Activated naive CD8-positive, alpha-beta T cell treated with anti-CD3 and anti-CD28 coated beads for 36 hours (primary cell): ENCODE measurements around the gene PCNX4. TPM values are rescaled to one million over a fixed set of nuclear protein-coding genes. Genes with fewer than 3 reads are reported as not detected.

Experiments used
- DNase-seq: peaks from one replicate; pipeline ENCODE4 v3.0.0; 2021
- H3K27ac Mint-ChIP-seq: one replicate; pipeline ENCODE4 v1.8.0; 2022; ENCODE audit warnings: mild to moderate bottlenecking, moderate library complexity, mixed read lengths
- H3K27me3 Mint-ChIP-seq: one replicate; pipeline ENCODE4 v1.8.0; 2022; ENCODE audit warnings: mild to moderate bottlenecking, mixed read lengths
- H3K36me3 Mint-ChIP-seq: one replicate; pipeline ENCODE4 v1.8.0; 2021; ENCODE audit warnings: mild to moderate bottlenecking, mixed read lengths
- H3K4me1 Mint-ChIP-seq: one replicate; pipeline ENCODE4 v1.8.0; 2021; ENCODE audit warnings: mixed read lengths
- H3K4me3 Mint-ChIP-seq: one replicate; pipeline ENCODE4 v1.8.0; 2022; ENCODE audit warnings: mild to moderate bottlenecking, moderate library complexity, mixed read lengths
- H3K9me3 Mint-ChIP-seq: one replicate; pipeline ENCODE4 v1.8.0; 2022; ENCODE audit warnings: mixed read lengths
- total RNA-seq, 2 experiments: library from RNA; stranded (reverse); gene quantifications; one replicate each; pipeline ENCODE4 v1.2.3, GENCODE V29; 2021

Gene PCNX4
- total RNA-seq, 2 experiments from 2014 or later, result 28.3 to 30.9 TPM

DNA sequence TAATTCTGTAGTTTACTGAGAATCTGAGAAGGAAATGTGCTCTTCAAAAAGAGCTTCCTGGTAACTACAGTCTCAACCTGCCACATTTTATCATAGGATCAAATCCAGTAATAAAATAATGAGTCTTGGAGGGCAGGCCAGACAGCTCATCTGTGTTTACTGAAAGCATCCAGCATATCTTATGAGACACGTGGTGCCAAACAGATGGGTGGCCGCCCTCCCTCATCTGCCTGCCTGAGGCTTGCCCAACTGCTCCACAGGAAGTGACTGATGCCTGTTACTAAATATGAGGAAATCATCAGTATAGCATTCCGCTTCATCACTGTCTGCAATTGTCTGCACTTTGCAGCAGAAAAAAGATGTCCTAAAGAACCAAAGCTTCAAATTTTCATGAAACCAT is 60.0 kb downstream of the PCNX4 start:
- Mint-ChIP-seq H3K27ac (peak overlapping the region; percentile 81), H3K27me3 (no peaks in the 10 kb centered on the region), H3K4me3 (no peak overlapping the region), H3K4me1 (peaks cover 37% of the 10 kb centered on the region), H3K36me3 (peaks cover 62% of the 10 kb centered on the region), H3K9me3 (no peaks in the 10 kb centered on the region)
- peak; percentile 54 for DNase-seq

DNA sequence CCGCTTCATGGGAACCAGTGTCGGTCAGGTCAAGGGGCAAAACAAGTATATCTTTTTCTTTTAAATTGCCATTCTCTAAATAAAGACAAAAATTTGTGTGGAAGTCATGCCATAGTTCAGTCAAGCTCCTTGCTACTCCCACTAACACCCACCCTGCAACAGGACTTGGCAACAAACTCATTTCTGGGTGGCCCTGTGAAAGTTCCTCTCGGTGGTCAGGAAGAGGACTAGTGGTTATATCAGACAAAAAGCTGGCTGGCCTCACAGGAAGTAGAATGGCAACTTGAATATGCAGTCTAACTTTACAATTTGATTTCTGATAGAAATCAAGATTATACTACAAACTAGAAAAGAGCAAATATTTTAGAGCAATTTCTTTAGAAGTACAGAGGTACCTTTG is 62.3 kb downstream of the PCNX4 start:
- Mint-ChIP-seq H3K27ac (peak overlapping the region; percentile 79), H3K36me3 (peaks cover 63% of the 10 kb centered on the region), H3K4me1 (peaks cover 55% of the 10 kb centered on the region), H3K27me3 (no peaks in the 10 kb centered on the region), H3K9me3 (no peaks in the 10 kb centered on the region), H3K4me3 (no peak overlapping the region)
- no peak for DNase-seq

DNA sequence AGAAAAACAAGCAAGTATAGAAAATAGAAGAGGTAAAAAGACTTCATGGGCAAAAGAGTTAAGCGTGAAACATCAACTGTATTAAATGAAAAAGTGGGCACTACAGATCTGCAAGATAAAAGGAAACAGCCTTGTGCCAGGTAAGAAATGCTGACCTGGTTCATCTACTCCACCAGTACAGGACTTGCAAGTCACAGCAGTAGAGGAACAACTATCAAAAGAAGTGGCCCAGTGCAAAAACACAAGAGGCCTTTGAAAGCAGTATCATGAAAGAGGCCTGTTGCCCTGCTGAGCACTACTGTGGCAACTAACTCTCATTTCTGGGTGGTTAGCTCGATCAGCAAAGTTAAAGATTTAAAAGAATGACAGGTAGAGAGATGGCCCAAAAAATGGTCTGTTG is 62.9 kb downstream of the PCNX4 start:
- Mint-ChIP-seq H3K4me3 (no peak overlapping the region), H3K27me3 (no peaks in the 10 kb centered on the region), H3K36me3 (peaks cover 64% of the 10 kb centered on the region), H3K4me1 (peaks cover 62% of the 10 kb centered on the region), H3K9me3 (no peaks in the 10 kb centered on the region), H3K27ac (peak overlapping the region; percentile 79)
- no peak for DNase-seq

DNA sequence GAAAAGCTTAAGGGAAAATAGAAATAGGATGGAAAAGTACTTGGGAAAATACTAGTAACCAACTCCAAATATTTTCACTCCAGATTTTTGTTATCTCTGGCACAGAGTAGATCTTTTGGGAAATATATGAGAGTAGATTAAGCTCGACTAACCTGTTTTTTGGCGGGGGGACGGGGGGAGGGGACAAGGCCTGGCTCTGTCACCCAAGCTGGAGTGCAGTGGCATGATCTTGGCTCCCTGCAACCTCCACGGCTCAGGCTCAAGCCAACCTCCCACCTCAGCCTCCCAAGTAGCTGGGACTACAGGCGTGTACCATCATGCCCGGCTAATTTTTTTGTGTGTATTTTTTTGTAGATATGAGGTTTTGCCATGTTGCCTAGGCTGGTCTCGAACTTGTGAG is 68.7 kb downstream of the PCNX4 start:
- Mint-ChIP-seq H3K27me3 (no peaks in the 10 kb centered on the region), H3K4me3 (no peak overlapping the region), H3K36me3 (peaks cover 45% of the 10 kb centered on the region), H3K27ac (no peak overlapping the region), H3K9me3 (no peaks in the 10 kb centered on the region), H3K4me1 (peaks cover 56% of the 10 kb centered on the region)
- no peak for DNase-seq

DNA sequence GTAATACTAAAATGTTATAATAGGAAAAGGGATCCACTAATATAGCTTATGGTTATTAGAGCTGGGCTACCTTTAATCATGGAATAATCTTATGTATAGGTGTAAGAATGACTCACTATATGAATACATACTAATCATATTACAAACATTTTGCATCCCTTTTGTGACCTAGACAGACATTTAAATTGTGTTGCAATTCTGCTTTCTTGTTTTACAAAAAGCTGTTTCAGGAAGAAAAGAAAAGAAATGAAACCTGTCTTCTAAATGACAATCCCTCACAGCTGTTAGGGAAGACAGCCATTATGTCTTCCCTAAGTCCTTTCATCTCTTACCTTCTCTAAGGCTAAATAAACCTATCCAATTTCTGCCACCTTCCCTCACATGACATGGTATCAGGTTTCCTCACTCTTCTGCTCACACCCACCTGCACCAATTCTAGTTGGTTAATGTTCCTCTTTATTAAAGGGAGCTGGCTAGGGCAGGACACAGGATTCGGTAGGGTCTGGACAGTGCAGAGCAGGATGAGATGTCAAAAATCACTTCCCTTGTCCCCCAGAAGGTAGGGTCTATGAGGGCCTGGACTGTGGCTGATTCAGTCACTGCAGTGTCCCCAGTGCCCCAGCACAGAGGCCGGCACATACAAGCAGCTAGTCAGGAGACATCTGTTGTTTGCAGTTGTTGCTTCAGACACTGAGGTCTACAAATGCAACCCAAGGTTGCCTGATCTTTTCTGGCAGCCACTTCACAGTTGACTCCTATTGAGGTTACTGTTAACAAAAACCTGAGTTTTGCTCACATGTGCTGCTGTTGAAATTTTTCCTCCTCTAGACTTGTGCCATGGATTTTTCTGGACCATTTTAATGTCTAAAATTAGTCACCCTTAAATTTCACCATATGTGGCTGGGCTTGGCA is 69.7 kb downstream of the PCNX4 start:
- Mint-ChIP-seq H3K27ac (peak overlapping the region; percentile 43), H3K4me3 (no peak overlapping the region), H3K27me3 (no peaks in the 10 kb centered on the region), H3K4me1 (peaks cover 59% of the 10 kb centered on the region), H3K9me3 (no peaks in the 10 kb centered on the region), H3K36me3 (peaks cover 39% of the 10 kb centered on the region)
- no peak for DNase-seq

DNA sequence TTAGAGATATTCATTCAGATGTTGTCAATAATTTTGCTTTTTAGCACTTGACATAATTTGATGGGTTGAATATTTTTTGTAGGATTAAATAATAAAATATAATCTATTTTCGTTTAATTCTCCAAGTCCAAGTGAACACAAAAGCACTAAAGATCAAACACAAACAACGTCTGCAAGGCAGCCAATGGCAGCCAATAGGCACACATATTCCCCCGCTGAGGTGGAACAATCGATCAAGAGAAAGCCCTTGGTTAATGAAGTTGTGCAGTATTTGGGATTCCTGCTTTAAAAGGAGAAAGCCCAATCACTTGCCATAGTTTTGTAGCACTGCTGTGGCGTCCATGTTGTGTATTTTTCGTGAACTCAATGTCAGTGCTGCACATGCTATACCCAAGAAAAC is 72.0 kb downstream of the PCNX4 start:
- peaks cover 47% of the 10 kb centered on the region for H3K4me1 Mint-ChIP-seq
- peaks cover 32% of the 10 kb centered on the region for H3K36me3 Mint-ChIP-seq
- H3K4me3 Mint-ChIP-seq, result peak overlapping the region; percentile 97
- no peak for DNase-seq
- no peaks in the 10 kb centered on the region for H3K27me3 Mint-ChIP-seq
- no peaks in the 10 kb centered on the region for H3K9me3 Mint-ChIP-seq
- no peak overlapping the region for H3K27ac Mint-ChIP-seq

DNA sequence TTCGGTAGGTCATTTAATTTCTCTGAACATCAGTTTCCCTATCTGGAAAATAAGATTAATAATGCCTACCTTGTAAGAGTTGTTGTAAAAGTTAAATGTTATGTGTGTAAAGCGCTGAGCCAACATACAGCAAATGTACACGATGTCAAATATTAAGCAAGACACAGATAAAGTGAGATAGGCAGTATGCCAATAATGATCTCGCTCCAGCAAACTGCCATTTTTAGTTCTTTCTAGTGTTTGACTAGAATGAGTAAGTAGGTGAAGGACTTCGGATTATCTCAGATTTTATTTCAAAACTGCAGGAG is 72.6 kb downstream of the PCNX4 start:
- H3K27me3 Mint-ChIP-seq, result no peaks in the 10 kb centered on the region
- DNase-seq, result no peak
- H3K4me1 Mint-ChIP-seq, result peaks cover 40% of the 10 kb centered on the region
- H3K36me3 Mint-ChIP-seq, result peaks cover 29% of the 10 kb centered on the region
- no peaks in the 10 kb centered on the region for H3K9me3 Mint-ChIP-seq
- peak overlapping the region; percentile 99 for H3K27ac Mint-ChIP-seq
- peak overlapping the region; percentile 97 for H3K4me3 Mint-ChIP-seq

DNA sequence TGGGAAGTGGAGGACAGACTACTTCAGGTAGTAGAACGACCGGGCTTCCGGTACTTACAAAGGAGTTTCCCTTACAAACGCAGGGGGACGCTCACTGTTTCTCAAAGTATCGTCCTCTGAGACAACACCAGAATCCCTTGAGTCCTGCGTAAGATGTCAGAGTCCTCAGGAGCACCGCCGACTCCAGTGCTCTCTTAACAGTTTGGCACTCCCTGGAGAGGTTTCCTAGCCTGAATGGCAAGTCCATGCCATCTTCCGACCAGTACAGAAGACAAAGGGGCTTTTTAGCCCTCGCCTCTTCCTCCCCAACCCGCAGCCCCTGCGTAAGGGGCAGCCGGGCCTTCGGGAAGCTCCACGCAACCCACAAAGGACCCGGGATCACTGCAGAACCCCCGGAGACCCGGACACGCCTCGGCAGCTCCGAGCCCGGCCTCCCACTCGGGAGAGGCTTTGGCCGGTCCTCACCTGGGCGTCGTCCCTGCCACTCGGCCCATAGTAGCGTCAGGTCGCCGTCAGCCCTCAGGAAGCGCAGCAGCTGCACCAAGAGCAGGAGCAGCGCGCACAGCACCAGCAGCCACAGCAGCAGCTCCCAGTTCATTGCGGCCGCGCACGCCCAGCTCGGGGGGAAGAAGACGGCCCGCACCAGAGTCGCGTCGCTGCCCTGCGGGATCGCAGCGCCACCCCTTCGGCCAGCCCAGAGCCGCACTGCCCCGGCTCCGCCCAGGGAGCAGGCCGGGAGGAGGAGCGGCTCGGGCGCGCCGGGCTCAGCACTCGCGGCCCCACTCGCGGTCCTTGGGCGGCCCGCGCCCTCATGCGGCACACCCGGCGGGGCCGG is 73.2 kb downstream of the PCNX4 start, which contains the start of gene DHRS7:
Gene DHRS7, minus strand, starts transcription at position 687 of the 835 bp plus-strand sequence. Its CDS starts 89 bp downstream, at position 598.
- Mint-ChIP-seq H3K27ac (peak within 1 kb of the TSS; percentile 99), H3K4me1 (peaks cover 36% of the 10 kb centered on the region), H3K27me3 (no peaks in the 10 kb centered on the region), H3K36me3 (peaks cover 24% of the 10 kb centered on the region), H3K9me3 (no peaks in the 10 kb centered on the region), H3K4me3 (peak within 1 kb of the TSS; percentile 97)
- peak; percentile 81 for DNase-seq

DNA sequence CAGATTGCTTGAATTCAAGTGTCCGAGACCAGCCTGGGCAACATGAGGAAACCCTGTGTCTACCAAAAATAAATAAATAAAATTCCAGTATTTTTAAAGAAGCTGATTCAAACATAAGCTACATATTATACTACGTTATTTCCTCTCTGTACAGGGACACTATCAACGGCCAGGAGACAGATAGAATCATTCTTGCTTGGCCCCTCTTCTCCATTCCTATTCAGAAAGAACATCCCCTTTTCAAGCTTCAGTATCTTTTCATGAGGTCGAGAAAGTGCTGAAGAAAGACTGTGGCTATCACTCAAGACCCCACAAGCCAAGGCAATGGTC is 73.8 kb downstream of the PCNX4 start:
- H3K9me3 Mint-ChIP-seq, result no peaks in the 10 kb centered on the region
- H3K27me3 Mint-ChIP-seq, result no peaks in the 10 kb centered on the region
- DNase-seq, result no peak
- peaks cover 36% of the 10 kb centered on the region for H3K4me1 Mint-ChIP-seq
- H3K27ac Mint-ChIP-seq, result peak overlapping the region; percentile 91
- peak overlapping the region; percentile 97 for H3K4me3 Mint-ChIP-seq
- peaks cover 23% of the 10 kb centered on the region for H3K36me3 Mint-ChIP-seq

DNA sequence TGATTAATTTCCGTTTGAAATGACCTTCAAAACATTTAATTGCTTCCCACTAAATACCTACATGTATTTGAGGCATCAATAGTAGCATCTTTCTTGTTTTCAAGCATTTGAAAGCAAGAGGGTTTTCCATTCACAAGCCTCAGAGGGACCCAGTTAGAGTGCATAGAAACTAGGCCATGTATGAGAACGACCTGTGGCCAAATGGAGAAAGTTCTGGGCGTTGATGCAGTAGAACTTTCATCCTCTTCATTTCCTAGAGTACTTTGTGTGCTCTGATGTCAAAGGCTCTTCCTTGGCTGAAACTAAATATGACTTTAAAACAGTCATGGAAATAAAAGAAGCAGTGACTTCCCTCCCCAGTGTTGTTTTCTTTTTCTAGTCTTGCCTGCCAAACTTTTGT is 74.4 kb downstream of the PCNX4 start:
- Mint-ChIP-seq H3K27ac (peak overlapping the region; percentile 91), H3K36me3 (peaks cover 18% of the 10 kb centered on the region), H3K27me3 (no peaks in the 10 kb centered on the region), H3K9me3 (no peaks in the 10 kb centered on the region), H3K4me3 (peak overlapping the region; percentile 97), H3K4me1 (peaks cover 35% of the 10 kb centered on the region)
- DNase-seq, result no peak

DNA sequence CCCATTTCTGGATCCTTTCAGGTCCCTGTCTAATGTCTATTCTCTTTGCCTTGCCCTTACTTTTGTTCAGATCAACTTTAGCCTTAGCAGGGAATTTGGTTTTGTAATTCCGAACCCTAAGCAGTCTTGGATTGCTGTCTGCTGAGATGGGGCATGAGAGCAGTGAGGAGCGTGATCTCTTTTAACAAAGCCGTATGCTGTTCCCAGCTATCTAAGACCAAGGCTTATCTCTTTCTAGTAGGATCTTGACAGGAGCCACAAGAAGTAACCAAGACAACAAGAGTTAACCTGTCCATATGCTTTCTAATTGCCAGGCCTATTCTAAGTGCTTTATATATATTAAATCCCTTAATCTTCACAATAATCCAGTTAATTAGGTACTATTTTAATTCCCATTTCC is 78.0 kb downstream of the PCNX4 start:
- Mint-ChIP-seq H3K36me3 (no peaks in the 10 kb centered on the region), H3K27me3 (no peaks in the 10 kb centered on the region), H3K27ac (no peak overlapping the region), H3K4me3 (no peak overlapping the region), H3K4me1 (peaks cover 18% of the 10 kb centered on the region), H3K9me3 (no peaks in the 10 kb centered on the region)
- no peak for DNase-seq

DNA sequence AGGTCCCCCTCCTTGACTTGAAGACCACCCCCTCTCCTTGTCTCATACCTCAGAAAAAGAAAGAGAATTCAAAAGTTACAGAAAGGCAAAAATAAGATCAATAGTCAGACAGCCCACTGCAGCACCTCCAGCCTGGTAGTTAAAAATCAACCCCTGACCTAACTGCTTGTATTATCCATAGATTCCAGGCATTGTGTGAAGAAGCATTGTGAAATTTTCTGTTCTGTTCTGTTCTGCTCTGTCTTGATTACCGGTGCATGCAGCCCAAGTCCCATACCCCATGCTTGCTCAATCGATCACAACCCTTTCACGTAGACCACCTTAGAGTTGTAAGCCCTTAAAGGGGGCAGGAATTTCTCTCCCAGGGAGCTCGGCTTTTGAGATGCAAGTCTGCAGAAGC is 79.2 kb downstream of the PCNX4 start:
- H3K4me3 Mint-ChIP-seq, result no peak overlapping the region
- no peaks in the 10 kb centered on the region for H3K27me3 Mint-ChIP-seq
- peaks cover 14% of the 10 kb centered on the region for H3K4me1 Mint-ChIP-seq
- no peaks in the 10 kb centered on the region for H3K36me3 Mint-ChIP-seq
- DNase-seq, result no peak
- no peaks in the 10 kb centered on the region for H3K9me3 Mint-ChIP-seq
- no peak overlapping the region for H3K27ac Mint-ChIP-seq

DNA sequence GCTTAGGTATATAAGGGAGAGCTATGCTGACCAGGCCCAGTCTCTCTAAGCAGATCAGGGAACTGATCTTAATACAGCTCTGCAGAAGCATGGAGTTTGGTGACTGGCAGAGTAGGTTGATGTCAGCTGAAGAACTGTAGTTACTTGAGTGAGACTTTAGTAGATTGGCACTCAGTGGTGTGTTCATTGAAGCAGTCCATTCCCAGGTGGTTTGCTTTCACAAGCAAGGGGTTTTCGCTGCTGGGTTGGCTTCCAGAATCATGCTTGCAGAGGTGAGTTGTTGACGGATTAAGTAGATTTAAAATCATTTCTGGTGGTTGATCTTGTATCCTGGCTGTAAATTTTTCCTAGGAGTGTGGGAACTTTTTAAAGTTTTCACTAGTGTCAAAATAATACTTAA is 80.0 kb downstream of the PCNX4 start:
- Mint-ChIP-seq H3K36me3 (no peaks in the 10 kb centered on the region), H3K9me3 (no peaks in the 10 kb centered on the region)

DNA sequence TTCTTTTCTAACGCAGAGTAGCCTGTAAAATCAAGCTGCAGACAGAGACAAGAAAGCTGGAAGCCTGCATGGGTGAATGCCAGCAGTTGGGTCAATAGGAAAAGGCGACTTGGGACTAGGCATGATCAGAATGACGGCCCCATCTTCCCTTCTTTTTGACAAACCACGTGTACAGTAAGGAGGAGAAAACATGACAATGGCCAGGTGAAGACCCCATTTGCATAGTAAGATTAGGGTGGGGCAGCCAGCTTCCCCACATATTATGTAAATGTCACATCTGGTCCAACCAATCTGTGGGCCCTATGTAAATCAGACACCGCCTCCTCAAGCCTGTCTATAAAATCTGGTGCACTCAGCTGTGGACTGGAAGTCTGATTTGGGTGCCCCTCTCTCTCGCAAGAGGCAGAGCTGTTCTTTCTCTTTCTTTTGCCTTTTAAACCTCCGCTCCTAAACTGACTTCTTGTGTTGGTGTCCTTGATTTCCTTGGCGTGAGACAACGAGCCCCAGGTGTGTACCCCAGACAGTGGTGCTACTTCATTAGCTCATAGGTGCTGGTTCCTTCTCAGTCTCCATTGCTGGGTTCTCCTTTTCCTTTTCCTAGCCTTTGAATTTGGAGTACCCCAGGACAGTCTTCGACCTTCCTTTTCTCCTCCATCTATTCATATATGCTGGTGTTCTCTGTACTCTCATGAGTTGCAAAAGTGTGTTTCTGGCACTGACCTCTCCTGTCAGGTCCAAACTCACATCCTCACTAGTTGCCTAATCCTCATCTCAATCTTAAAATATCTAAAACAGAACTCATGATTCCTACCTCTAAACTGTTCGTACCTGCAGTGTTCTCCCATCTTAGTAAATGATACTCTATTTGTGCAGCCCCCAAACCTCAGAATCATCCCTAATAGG is 82.9 kb downstream of the PCNX4 start:
- DNase-seq, result no peak
- no peaks in the 10 kb centered on the region for H3K36me3 Mint-ChIP-seq
- peaks cover 2% of the 10 kb centered on the region for H3K9me3 Mint-ChIP-seq
- H3K27ac Mint-ChIP-seq, result no peak overlapping the region
- no peak overlapping the region for H3K4me3 Mint-ChIP-seq
- H3K27me3 Mint-ChIP-seq, result no peaks in the 10 kb centered on the region
- peaks cover 10% of the 10 kb centered on the region for H3K4me1 Mint-ChIP-seq

More for the DNA sequence above, 80.0 kb downstream of the PCNX4 start:
- no peak for DNase-seq
- no peak overlapping the region for H3K27ac Mint-ChIP-seq
- H3K4me3 Mint-ChIP-seq, result no peak overlapping the region
- no peaks in the 10 kb centered on the region for H3K27me3 Mint-ChIP-seq
- H3K4me1 Mint-ChIP-seq, result peaks cover 7% of the 10 kb centered on the region
